ENCODE results near the gene TXNDC16.

DNA sequence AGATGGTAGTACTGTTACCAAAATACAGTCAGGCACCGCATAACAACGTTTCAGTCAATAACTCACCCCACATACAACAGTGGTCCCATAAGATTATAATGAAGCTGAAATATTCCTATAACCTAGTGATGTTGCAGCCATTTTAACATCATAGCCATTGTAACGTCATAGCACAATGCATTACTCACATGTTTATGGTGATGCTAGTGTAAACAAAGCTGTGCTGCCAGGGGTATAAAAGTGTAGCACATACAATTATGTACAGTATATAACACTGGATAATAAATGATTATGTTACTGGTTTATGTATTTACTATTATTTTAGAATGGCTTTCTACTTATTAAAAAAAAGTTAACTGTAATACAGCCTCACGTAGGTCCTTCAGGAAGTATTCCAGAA, 37.3 kb upstream of the TXNDC16 start:
- TF ChIP-seq, protein P1, sequence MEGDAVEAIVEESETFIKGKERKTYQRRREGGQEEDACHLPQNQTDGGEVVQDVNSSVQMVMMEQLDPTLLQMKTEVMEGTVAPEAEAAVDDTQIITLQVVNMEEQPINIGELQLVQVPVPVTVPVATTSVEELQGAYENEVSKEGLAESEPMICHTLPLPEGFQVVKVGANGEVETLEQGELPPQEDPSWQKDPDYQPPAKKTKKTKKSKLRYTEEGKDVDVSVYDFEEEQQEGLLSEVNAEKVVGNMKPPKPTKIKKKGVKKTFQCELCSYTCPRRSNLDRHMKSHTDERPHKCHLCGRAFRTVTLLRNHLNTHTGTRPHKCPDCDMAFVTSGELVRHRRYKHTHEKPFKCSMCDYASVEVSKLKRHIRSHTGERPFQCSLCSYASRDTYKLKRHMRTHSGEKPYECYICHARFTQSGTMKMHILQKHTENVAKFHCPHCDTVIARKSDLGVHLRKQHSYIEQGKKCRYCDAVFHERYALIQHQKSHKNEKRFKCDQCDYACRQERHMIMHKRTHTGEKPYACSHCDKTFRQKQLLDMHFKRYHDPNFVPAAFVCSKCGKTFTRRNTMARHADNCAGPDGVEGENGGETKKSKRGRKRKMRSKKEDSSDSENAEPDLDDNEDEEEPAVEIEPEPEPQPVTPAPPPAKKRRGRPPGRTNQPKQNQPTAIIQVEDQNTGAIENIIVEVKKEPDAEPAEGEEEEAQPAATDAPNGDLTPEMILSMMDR (IDR thresholded peaks at IDR 0.05), result no peak
- TF ChIP-seq POLR2A (IDR thresholded peaks at IDR 0.05) (no peak), POLR2AphosphoS5 (IDR thresholded peaks at IDR 0.05) (no peak), EP300 (IDR thresholded peaks at IDR 0.05) (no peak)
